ENCODE results near the gene RNU6-7. TPM values are rescaled to one million over a fixed set of nuclear protein-coding genes. Genes with fewer than 3 reads are reported as not detected.

Gene RNU6-7
- total and polyA plus RNA-seq, 2 experiments from 2014 or later: not detected

DNA sequence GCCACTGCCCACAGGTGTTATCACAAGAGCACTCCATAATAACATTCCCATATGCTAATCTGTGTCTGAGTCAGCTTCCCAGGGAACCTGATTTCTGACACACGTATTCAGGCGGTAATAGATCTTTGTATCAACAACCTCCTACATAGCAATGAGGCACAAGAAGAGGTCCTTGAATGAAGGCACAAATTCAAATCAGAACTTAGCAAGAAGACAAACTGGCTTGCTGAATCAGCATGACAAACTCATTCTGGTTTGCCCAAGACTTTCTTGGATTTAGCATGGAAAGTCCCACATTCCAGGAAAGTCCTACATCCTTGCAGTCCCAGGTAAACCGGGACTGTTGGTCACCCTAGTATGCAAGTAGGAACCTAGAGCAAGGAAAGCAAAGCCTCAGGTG, 33.9 kb upstream of the RNU6-7 start:
- Histone ChIP-seq H3K4me2 (no peak overlapping the region), H2AFZ (no peak overlapping the region), H4K20me1 (ENCODE audit: insufficient read depth, poor library complexity, severe bottlenecking) (no peaks in the 10 kb centered on the region), H3K9me3 (ENCODE audit: low read depth) (no peaks in the 10 kb centered on the region), H3K4me3 (no peak overlapping the region), H3K36me3 (replicated peaks; ENCODE audit: insufficient read depth, low read depth) (no peaks in the 10 kb centered on the region), H3K27ac (no peak overlapping the region), H3K4me1 (ENCODE audit: insufficient read depth) (no peaks in the 10 kb centered on the region), H3K27me3 (no peaks in the 10 kb centered on the region), H3K9me2 (replicated peaks; ENCODE audit: insufficient read depth) (no peaks in the 10 kb centered on the region), H3K79me2 (no peaks in the 10 kb centered on the region)
- WGBS (ENCODE audit: low lambda C conversion rate, missing lambda C conversion rate): 82% methylated on average over 3 of the region's 3 CpGs
- DNase-seq (ENCODE audit: low spot score): no peak
- TF ChIP-seq, protein P1, sequence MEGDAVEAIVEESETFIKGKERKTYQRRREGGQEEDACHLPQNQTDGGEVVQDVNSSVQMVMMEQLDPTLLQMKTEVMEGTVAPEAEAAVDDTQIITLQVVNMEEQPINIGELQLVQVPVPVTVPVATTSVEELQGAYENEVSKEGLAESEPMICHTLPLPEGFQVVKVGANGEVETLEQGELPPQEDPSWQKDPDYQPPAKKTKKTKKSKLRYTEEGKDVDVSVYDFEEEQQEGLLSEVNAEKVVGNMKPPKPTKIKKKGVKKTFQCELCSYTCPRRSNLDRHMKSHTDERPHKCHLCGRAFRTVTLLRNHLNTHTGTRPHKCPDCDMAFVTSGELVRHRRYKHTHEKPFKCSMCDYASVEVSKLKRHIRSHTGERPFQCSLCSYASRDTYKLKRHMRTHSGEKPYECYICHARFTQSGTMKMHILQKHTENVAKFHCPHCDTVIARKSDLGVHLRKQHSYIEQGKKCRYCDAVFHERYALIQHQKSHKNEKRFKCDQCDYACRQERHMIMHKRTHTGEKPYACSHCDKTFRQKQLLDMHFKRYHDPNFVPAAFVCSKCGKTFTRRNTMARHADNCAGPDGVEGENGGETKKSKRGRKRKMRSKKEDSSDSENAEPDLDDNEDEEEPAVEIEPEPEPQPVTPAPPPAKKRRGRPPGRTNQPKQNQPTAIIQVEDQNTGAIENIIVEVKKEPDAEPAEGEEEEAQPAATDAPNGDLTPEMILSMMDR (IDR thresholded peaks at IDR 0.05; ENCODE audit: poor library complexity): no peak
- no peak for TF ChIP-seq EZH2phosphoT487 (IDR thresholded peaks at IDR 0.05; ENCODE audit: low read depth, severe bottlenecking, unreplicated experiment)
- TF ChIP-seq EZH2 (IDR thresholded peaks at IDR 0.05; ENCODE audit: borderline replicate concordance): no peak

DNA sequence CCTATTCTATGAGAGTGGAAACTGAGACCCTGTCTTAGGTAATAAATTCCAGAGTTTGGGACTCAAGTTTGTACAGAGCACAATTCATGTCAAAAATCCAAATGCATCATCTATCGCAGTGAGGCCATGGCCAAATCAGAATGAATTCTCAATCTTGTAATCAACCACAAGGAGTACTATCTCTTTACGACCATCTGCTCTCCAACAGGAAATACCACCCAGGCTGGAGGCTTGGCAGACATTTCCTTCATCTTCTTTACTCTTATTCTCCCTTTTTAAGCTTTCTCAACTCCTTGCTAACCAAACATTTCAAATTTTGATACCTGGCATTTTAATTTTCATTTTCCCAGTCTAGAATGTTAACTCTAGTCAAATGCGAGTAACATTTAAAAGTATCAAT, 32.7 kb upstream of the RNU6-7 start:
- Histone ChIP-seq H3K9me3 (ENCODE audit: low read depth) (no peaks in the 10 kb centered on the region), H3K27ac (no peak overlapping the region), H3K4me1 (ENCODE audit: insufficient read depth) (no peaks in the 10 kb centered on the region), H3K79me2 (no peaks in the 10 kb centered on the region), H3K4me2 (no peak overlapping the region), H3K9me2 (replicated peaks; ENCODE audit: insufficient read depth) (no peaks in the 10 kb centered on the region), H3K36me3 (replicated peaks; ENCODE audit: insufficient read depth, low read depth) (no peaks in the 10 kb centered on the region), H2AFZ (no peak overlapping the region), H4K20me1 (ENCODE audit: insufficient read depth, poor library complexity, severe bottlenecking) (no peaks in the 10 kb centered on the region), H3K27me3 (no peaks in the 10 kb centered on the region), H3K4me3 (no peak overlapping the region)
- WGBS (ENCODE audit: low lambda C conversion rate, missing lambda C conversion rate): 85% methylated on average over 3 of the region's 3 CpGs
- TF ChIP-seq, protein P1 (IDR thresholded peaks at IDR 0.05; ENCODE audit: poor library complexity): no peak
- TF ChIP-seq EZH2 (IDR thresholded peaks at IDR 0.05; ENCODE audit: borderline replicate concordance): no peak
- DNase-seq (ENCODE audit: low spot score): no peak

DNA sequence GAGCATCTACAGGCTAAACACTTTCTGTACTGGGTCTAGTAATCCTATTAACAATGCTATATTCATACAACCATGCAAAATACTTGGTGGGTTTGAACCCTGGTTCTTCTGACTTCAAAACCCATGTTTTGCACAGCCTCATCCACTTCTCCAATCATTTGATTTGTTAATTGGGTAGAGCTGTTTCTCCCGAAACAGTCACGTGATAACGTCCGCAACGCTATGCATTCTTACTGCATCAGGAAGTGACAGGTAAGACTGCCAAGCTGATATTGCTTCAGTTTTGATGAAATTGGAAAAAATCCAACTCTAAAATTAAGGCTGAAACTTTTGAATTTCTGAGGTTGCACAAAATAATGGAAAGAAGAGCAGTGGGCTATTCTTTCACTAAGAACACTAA, 30.4 kb upstream of the RNU6-7 start:
- H3K4me3 ChIP-seq: no peak overlapping the region
- WGBS (ENCODE audit: low lambda C conversion rate, missing lambda C conversion rate): 93% methylated on average over 5 of the region's 5 CpGs
- no peak overlapping the region for H3K4me2 ChIP-seq
- H3K9me3 ChIP-seq (ENCODE audit: low read depth): no peaks in the 10 kb centered on the region
- no peaks in the 10 kb centered on the region for H4K20me1 ChIP-seq (ENCODE audit: insufficient read depth, poor library complexity, severe bottlenecking)
- TF ChIP-seq EZH2 (IDR thresholded peaks at IDR 0.05; ENCODE audit: borderline replicate concordance) (no peak), EZH2phosphoT487 (IDR thresholded peaks at IDR 0.05; ENCODE audit: low read depth, severe bottlenecking, unreplicated experiment) (no peak)
- TF ChIP-seq, protein P1 (IDR thresholded peaks at IDR 0.05; ENCODE audit: poor library complexity): no peak
- H3K79me2 ChIP-seq: no peaks in the 10 kb centered on the region
- H3K36me3 ChIP-seq (replicated peaks; ENCODE audit: insufficient read depth, low read depth): no peaks in the 10 kb centered on the region
- H3K27ac ChIP-seq: no peak overlapping the region
- DNase-seq (ENCODE audit: low spot score): no peak
- H3K4me1 ChIP-seq (ENCODE audit: insufficient read depth): no peaks in the 10 kb centered on the region
- H3K9me2 ChIP-seq (replicated peaks; ENCODE audit: insufficient read depth): no peaks in the 10 kb centered on the region
- H3K27me3 ChIP-seq: no peaks in the 10 kb centered on the region
- H2AFZ ChIP-seq: no peak overlapping the region

Measured in hepatocyte (in vitro differentiated cells).